H1 (cell line): Measurements from ENCODE around the gene CISH. TPM values are rescaled to one million over a fixed set of nuclear protein-coding genes. Genes with fewer than 3 reads are reported as not detected.

Source experiments
- CTBP2 ChIP-seq: IDR thresholded peaks from 2 replicates; pipeline ENCODE4 v1.7.0; 2011; ENCODE audit warnings: borderline replicate concordance, mild to moderate bottlenecking, moderate library complexity, mixed read lengths, low read length; ENCODE audit not compliant: insufficient read depth, insufficient read length
- polyA plus RNA-seq, 7 experiments: library from polyadenylated mRNA; depleted of rRNA in 3 of 7; stranded (reverse) in 5 of 7; unstranded in 2 of 7; fragments of >200 nt in 5 of 7; fragments of 200-250 nt in 2 of 7; gene quantifications; 1 replicate in 5 of 7; 2 replicates in 1 of 7; 4 replicates in 1 of 7; pipeline versions ENCODE4 v1.2.1 to v1.2.3, GENCODE V29; 2011 to 2013; ENCODE audit warnings: missing spikeins in 2 of 7, mixed read lengths in 2 of 7
- total RNA-seq: library from RNA; stranded (reverse); fragmentation: NEBNext Ultra II Directional; extraction: Animal tissue kit (Norgen Biotek cat#: 25700); gene quantifications from 2 replicates; pipeline ENCODE4 v1.2.1, GENCODE V29; 2021

Gene CISH
- total and polyA plus RNA-seq, 2 of the 8 experiments (the other 6 are each of a cell fraction or from before 2014, with no cell fraction given): 1.9 to 2.2 TPM

GRCh38 chr3:50620420-50620819, 8.8 kb upstream of the CISH start (continued):
- no peak for TF ChIP-seq CTBP2
